ENCODE data around the gene APOD.
"Not testable (repeated sequence)": the region's sequence is repeated elsewhere in the genome, so short reads cannot be mapped to it uniquely, and the experiment has no call there.

- not testable (repeated sequence) for TF ChIP-seq POLR2A, CTCF (IDR thresholded peaks at IDR 0.05)
Measured at GRCh38 chr3:195622012-195622411, 38.3 kb upstream of the APOD start.

All from tibial nerve (tissue), 3 donors.